SK-N-SH (cell line): ENCODE measurements around the gene FAT3. TPM values are rescaled to one million over a fixed set of nuclear protein-coding genes. Genes with fewer than 3 reads are reported as not detected.
A peak's percentile ranks its signal among the peaks of the same experiment; 100 is the strongest.

Experiments
- CTCF ChIA-PET: fragments of 300-600, 350-600 bp; formaldehyde crosslinking; extraction: SDS; loops from one replicate; lab custom pipeline; 2021; lab: Yijun Ruan, JAX
- POLR2A ChIA-PET: fragments of 350-600 bp; sonication (Branson Sonifier 250); formaldehyde crosslinking; extraction: SDS; loops from one replicate; lab custom pipeline; 2020; ENCODE audit warnings: antibody characterized with exemption, inconsistent platforms; lab: Yijun Ruan, JAX
- DNase-seq: peaks from one replicate; pipeline ENCODE4 v3.0.0; 2012
- H2AFZ ChIP-seq: fragments of 200-600 bp; sonication (generic); 2 replicates; pipeline ENCODE4 v1.8.1; 2016; ENCODE audit warnings: antibody characterized with exemption, mild to moderate bottlenecking, low read depth
- H3F3A ChIP-seq: fragments of 200-600 bp; sonication (generic); replicated peaks from 2 replicates; pipeline ENCODE3; 2016; ENCODE audit warnings: antibody characterized with exemption, mild to moderate bottlenecking; ENCODE audit not compliant: insufficient read depth
- H3K27ac ChIP-seq, 2 experiments: fragments of 200-500 bp in 1 of 2; fragments of 200-600 bp in 1 of 2; sonication (Bioruptor generic) in 1 of 2; sonication (generic), shearing (Covaris generic) in 1 of 2; 2 replicates each; pipeline versions ENCODE4 v1.5.1 to v1.6.1; 2014 to 2016; ENCODE audit warnings: low read depth in 2 of 2, inconsistent platforms in 1 of 2, low read length in 1 of 2, mild to moderate bottlenecking in 1 of 2, mixed read lengths in 1 of 2
- H3K27me3 ChIP-seq: fragments of 200-600 bp; sonication (generic), shearing (Covaris generic); 2 replicates; pipeline ENCODE4 v1.6.1; 2016; ENCODE audit warnings: mixed run types; ENCODE audit not compliant: insufficient read depth
- H3K36me3 ChIP-seq, 2 experiments: fragments of 200-500 bp in 1 of 2; fragments of 200-600 bp in 1 of 2; sonication (Bioruptor generic) in 1 of 2; sonication (generic) in 1 of 2; replicated peaks in 1 of 2; 2 replicates each; pipeline versions ENCODE3 to v1.5.1; 2014 to 2016; ENCODE audit warnings: low read length in 1 of 2, mild to moderate bottlenecking in 1 of 2; ENCODE audit not compliant: insufficient read depth in 2 of 2, control insufficient read depth in 1 of 2
- H3K4me1 ChIP-seq, 2 experiments: fragments of 200-500 bp in 1 of 2; fragments of 200-600 bp in 1 of 2; sonication (Bioruptor generic) in 1 of 2; sonication (generic), shearing (Covaris generic) in 1 of 2; 2 replicates each; pipeline versions ENCODE4 v1.5.1 to v1.6.1; 2014 to 2016; ENCODE audit warnings: low read depth in 1 of 2, low read length in 1 of 2, mixed run types in 1 of 2; ENCODE audit not compliant: insufficient read depth in 2 of 2, control insufficient read depth in 1 of 2
- H3K4me2 ChIP-seq: fragments of 200-600 bp; sonication (generic), shearing (Covaris generic); 2 replicates; pipeline ENCODE4 v1.6.1; 2017; ENCODE audit warnings: mixed run types
- H3K4me3 ChIP-seq, 2 experiments: fragments of 200-500 bp in 1 of 2; fragments of 200-600 bp in 1 of 2; sonication (Bioruptor generic) in 1 of 2; sonication (generic), shearing (Covaris generic) in 1 of 2; 2 replicates each; pipeline versions ENCODE4 v1.5.1 to v1.8.1; 2014 to 2016; ENCODE audit warnings: low read depth in 2 of 2, inconsistent platforms in 1 of 2, low read length in 1 of 2, mild to moderate bottlenecking in 1 of 2, mixed read lengths in 1 of 2, moderate library complexity in 1 of 2
- H3K79me2 ChIP-seq: fragments of 200-600 bp; sonication (generic); 2 replicates; pipeline ENCODE4 v1.8.1; 2017; ENCODE audit warnings: mild to moderate bottlenecking; ENCODE audit not compliant: insufficient read depth
- H3K9ac ChIP-seq: fragments of 200-600 bp; sonication (generic); 2 replicates; pipeline ENCODE4 v1.6.1; 2017; ENCODE audit warnings: mixed run types
- H3K9me2 ChIP-seq: fragments of 200-600 bp; sonication (generic); 2 replicates; pipeline ENCODE4 v1.6.1; 2017; ENCODE audit warnings: mixed run types
- H3K9me3 ChIP-seq: fragments of 200-600 bp; sonication (generic); 2 replicates; pipeline ENCODE4 v1.6.1; 2017; ENCODE audit warnings: mixed run types, mild to moderate bottlenecking, moderate library complexity
- H4K20me1 ChIP-seq: fragments of 200-600 bp; sonication (generic); 2 replicates; pipeline ENCODE4 v1.6.1; 2017; ENCODE audit warnings: mild to moderate bottlenecking, mixed run types; ENCODE audit not compliant: insufficient read depth
- CHD2 ChIP-seq: fragments of 150-350 bp; IDR thresholded peaks from 2 replicates; pipeline ENCODE4 v1.6.1; 2018; ENCODE audit warnings: low read length; ENCODE audit not compliant: partially characterized antibody
- EP300 ChIP-seq, 2 experiments: IDR thresholded peaks; 2 replicates each; pipeline versions ENCODE4 v1.4.0 to v1.6.1; 2012; ENCODE audit warnings: borderline replicate concordance in 1 of 2, low read depth in 1 of 2, low read length in 1 of 2
- EZH2phosphoT487 ChIP-seq: fragments of 200-600 bp; sonication (generic); IDR thresholded peaks from 2 replicates; pipeline ENCODE4 v1.6.1; 2017; ENCODE audit warnings: low read depth, mixed run types, mild to moderate bottlenecking, antibody characterized with exemption, moderate library complexity, borderline replicate concordance
- FOXJ3 ChIP-seq: sonication (generic); formaldehyde crosslinking; IDR thresholded peaks from 2 replicates; pipeline ENCODE4 v1.5.1; 2020; ENCODE audit warnings: mild to moderate bottlenecking, missing genetic modification reagents
- FOXM1 ChIP-seq: IDR thresholded peaks from 2 replicates; pipeline ENCODE4 v1.4.0; 2012; ENCODE audit warnings: low read depth, mild to moderate bottlenecking
- GATA2 ChIP-seq: sonication (generic); formaldehyde crosslinking; IDR thresholded peaks from 2 replicates; pipeline ENCODE4 v1.5.0; 2020; ENCODE audit warnings: mild to moderate bottlenecking, missing genetic modification reagents
- JUND ChIP-seq: IDR thresholded peaks from 2 replicates; pipeline ENCODE4 v1.4.0; 2012
- MEF2A ChIP-seq: IDR thresholded peaks from 2 replicates; pipeline ENCODE4 v1.4.0; 2012; ENCODE audit warnings: low read depth, borderline replicate concordance
- MXI1 ChIP-seq: IDR thresholded peaks from 2 replicates; pipeline ENCODE4 v1.6.1; 2012; ENCODE audit warnings: mild to moderate bottlenecking, low read depth, low read length, improper control_type of control experiment
- NFIC ChIP-seq: IDR thresholded peaks from 2 replicates; pipeline ENCODE4 v1.4.0; 2012; ENCODE audit warnings: borderline replicate concordance
- NRF1 ChIP-seq: IDR thresholded peaks from 2 replicates; pipeline ENCODE4 v1.6.1; 2012; ENCODE audit warnings: low read depth, mild to moderate bottlenecking, low read length
- RAD21 ChIP-seq: IDR thresholded peaks from 2 replicates; pipeline ENCODE4 v1.6.1; 2012; ENCODE audit warnings: mild to moderate bottlenecking, low read length
- RCOR1 ChIP-seq: fragments of 150-350 bp; IDR thresholded peaks from 2 replicates; pipeline ENCODE4 v1.6.1; 2017; ENCODE audit warnings: antibody characterized with exemption, low read length
- REST ChIP-seq: IDR thresholded peaks from 2 replicates; pipeline ENCODE4 v1.6.1; 2012; ENCODE audit warnings: mild to moderate bottlenecking, low read depth, low read length, moderate library complexity
- RFX5 ChIP-seq: IDR thresholded peaks from 2 replicates; pipeline ENCODE4 v1.6.1; 2012; ENCODE audit warnings: mild to moderate bottlenecking, improper control_type of control experiment, low read length
- SMC3 ChIP-seq: IDR thresholded peaks from 2 replicates; pipeline ENCODE4 v1.6.1; 2012; ENCODE audit warnings: low read depth, low read length, improper control_type of control experiment
- TCF12 ChIP-seq: IDR thresholded peaks from 2 replicates; pipeline ENCODE4 v1.4.0; 2012
- TEAD4 ChIP-seq: IDR thresholded peaks from 2 replicates; pipeline ENCODE4 v1.4.0; 2012; ENCODE audit warnings: mild to moderate bottlenecking, borderline replicate concordance; ENCODE audit not compliant: insufficient read depth
- WGBS: methylation state at CpG from one replicate; pipeline ENCODE4 v1.1.6; 2017; ENCODE audit warnings: low lambda C conversion rate; 5-methylcytosine and 5-hydroxymethylcytosine counted together
- polyA plus RNA-seq, 3 experiments: library from polyadenylated mRNA; depleted of rRNA; stranded (reverse); fragments of >200 nt; gene quantifications; 2 replicates each; pipeline ENCODE4 v1.2.3, GENCODE V29; 2012
- TF ChIP-seq, protein P1 (sequence below): fragments of 150-350 bp; IDR thresholded peaks from 2 replicates; pipeline ENCODE4 v1.6.1; 2016; ENCODE audit warnings: mild to moderate bottlenecking, low read depth, low read length
- TF ChIP-seq, protein P2 (sequence below): IDR thresholded peaks from 2 replicates; pipeline ENCODE4; 2012
- TF ChIP-seq, protein P3 (sequence below): fragments of 150-350 bp; IDR thresholded peaks from 2 replicates; pipeline ENCODE4 v1.6.1; 2017; ENCODE audit warnings: antibody characterized with exemption, low read length, low read depth, borderline replicate concordance

FAT3 gene
- polyA plus RNA-seq, 1 of the 3 experiments (the other 2 are of a cell fraction) = 0.87 TPM

- CTCF ChIA-PET = interaction anchor here (0.6 kb wide), 1 partner anchor 26 kb away, joined by 3 read pairs; no protein-coding TSS in a partner anchor
These were observed 43.4 kb downstream of the FAT3 start for GRCh38 chr11:92267968-92268367.

DNA sequence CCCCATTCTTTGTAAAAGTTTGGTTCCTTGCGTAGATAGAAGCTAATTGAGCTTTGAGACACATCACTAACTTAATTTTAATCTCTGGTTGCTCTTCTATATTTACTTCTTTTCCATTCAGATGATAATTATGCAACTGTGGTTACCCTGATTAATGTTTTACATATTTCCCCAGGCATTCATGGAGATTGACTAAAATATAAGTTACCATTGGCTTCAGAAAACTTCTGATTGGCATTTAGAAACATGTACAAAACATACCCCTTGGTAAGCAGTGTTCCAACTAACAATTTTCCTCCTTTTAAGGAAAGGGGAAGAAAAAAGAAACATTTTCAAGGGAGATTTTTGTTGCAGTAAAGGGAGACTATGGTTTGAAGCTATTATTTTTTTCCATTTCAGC is 43.9 kb downstream of the FAT3 start:
- Histone ChIP-seq H3K9me3 (no peaks in the 10 kb centered on the region), H3K27me3 (no peaks in the 10 kb centered on the region), H3K36me3 (no peaks in the 10 kb centered on the region), H3K27ac (peak overlapping the region; percentile 34 to 47; a peak in 2 of 4 replicates), H3K79me2 (no peaks in the 10 kb centered on the region; the same call in 1 of the 2 replicates), H3K9me2 (no peaks in the 10 kb centered on the region), H3F3A (no peaks in the 10 kb centered on the region), H2AFZ (no peak overlapping the region), H3K4me3 (no peak overlapping the region), H4K20me1 (no peaks in the 10 kb centered on the region), H3K4me1 (peaks cover 2 to 14% of the 10 kb centered on the region in 2 experiments; a peak in 3 of 4 replicates), H3K9ac (no peak overlapping the region), H3K4me2 (no peak overlapping the region)
- ChIA-PET CTCF (interaction anchor here (0.6 kb wide), 1 partner anchor 1051 kb away, joined by 3 read pairs; no protein-coding TSS in a partner anchor), POLR2A (no interaction called here)
- DNase-seq = no peak
- 91% methylated on average over 1 of the region's 1 CpG for WGBS
- no peak for TF ChIP-seq FOXM1
- no peak for TF ChIP-seq RFX5
- no peak for TF ChIP-seq SMC3
- TF ChIP-seq GATA2 (CRISPR knock-in tag) = no peak
- TF ChIP-seq EZH2phosphoT487 = no peak
- TF ChIP-seq NRF1 = no peak
- TF ChIP-seq REST = no peak
- TF ChIP-seq, protein P1, sequence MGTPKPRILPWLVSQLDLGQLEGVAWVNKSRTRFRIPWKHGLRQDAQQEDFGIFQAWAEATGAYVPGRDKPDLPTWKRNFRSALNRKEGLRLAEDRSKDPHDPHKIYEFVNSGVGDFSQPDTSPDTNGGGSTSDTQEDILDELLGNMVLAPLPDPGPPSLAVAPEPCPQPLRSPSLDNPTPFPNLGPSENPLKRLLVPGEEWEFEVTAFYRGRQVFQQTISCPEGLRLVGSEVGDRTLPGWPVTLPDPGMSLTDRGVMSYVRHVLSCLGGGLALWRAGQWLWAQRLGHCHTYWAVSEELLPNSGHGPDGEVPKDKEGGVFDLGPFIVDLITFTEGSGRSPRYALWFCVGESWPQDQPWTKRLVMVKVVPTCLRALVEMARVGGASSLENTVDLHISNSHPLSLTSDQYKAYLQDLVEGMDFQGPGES = no peak
- no peak for TF ChIP-seq FOXJ3 (CRISPR knock-in tag)
- no peak for TF ChIP-seq MEF2A
- TF ChIP-seq MXI1 = no peak
- TF ChIP-seq EP300 (IDR thresholded peaks at IDR 0.05; ENCODE audit: borderline replicate concordance in 1 of 2, low read depth in 1 of 2, low read length in 1 of 2) = no peak
- no peak for TF ChIP-seq RCOR1
- TF ChIP-seq, protein P2, sequence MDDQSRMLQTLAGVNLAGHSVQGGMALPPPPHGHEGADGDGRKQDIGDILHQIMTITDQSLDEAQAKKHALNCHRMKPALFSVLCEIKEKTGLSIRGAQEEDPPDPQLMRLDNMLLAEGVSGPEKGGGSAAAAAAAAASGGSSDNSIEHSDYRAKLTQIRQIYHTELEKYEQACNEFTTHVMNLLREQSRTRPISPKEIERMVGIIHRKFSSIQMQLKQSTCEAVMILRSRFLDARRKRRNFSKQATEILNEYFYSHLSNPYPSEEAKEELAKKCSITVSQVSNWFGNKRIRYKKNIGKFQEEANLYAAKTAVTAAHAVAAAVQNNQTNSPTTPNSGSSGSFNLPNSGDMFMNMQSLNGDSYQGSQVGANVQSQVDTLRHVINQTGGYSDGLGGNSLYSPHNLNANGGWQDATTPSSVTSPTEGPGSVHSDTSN = no peak
- no peak for TF ChIP-seq CHD2
- no peak for TF ChIP-seq TEAD4

More at GRCh38 chr11:92267968-92268367, 43.4 kb downstream of the FAT3 start:
- H3F3A ChIP-seq = no peaks in the 10 kb centered on the region
- H3K79me2 ChIP-seq = no peaks in the 10 kb centered on the region; the same call in none of the 2 replicates
- TF ChIP-seq NFIC (no peak), RAD21 (no peak), TCF12 (no peak), CHD2 (no peak), NRF1 (no peak), EP300 (IDR thresholded peaks at IDR 0.05; ENCODE audit: borderline replicate concordance in 1 of 2, low read depth in 1 of 2, low read length in 1 of 2) (no peak), JUND (no peak)
- TF ChIP-seq, protein P3, sequence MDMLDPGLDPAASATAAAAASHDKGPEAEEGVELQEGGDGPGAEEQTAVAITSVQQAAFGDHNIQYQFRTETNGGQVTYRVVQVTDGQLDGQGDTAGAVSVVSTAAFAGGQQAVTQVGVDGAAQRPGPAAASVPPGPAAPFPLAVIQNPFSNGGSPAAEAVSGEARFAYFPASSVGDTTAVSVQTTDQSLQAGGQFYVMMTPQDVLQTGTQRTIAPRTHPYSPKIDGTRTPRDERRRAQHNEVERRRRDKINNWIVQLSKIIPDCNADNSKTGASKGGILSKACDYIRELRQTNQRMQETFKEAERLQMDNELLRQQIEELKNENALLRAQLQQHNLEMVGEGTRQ = no peak
- DNase-seq = no peak
- H3K27ac ChIP-seq = no peak overlapping the region
- H3K27me3 ChIP-seq = no peaks in the 10 kb centered on the region
- H3K9me2 ChIP-seq = no peaks in the 10 kb centered on the region
- H2AFZ ChIP-seq = no peak overlapping the region
- H3K4me1 ChIP-seq = peaks cover 2 to 14% of the 10 kb centered on the region in 2 experiments; a peak in 3 of 4 replicates
- POLR2A ChIA-PET = no interaction called here
- no peak overlapping the region for H3K4me3 ChIP-seq
- H3K9me3 ChIP-seq = no peaks in the 10 kb centered on the region
- H3K4me2 ChIP-seq = no peak overlapping the region
- no peak overlapping the region for H3K9ac ChIP-seq
- H3K36me3 ChIP-seq = no peaks in the 10 kb centered on the region
- no peaks in the 10 kb centered on the region for H4K20me1 ChIP-seq
